ENCODE results near the gene YTHDF1.
"Not testable (repeated sequence)": the region's sequence is repeated elsewhere in the genome, so short reads cannot be mapped to it uniquely, and the experiment has no call there.

The YTHDF1 gene

DNA sequence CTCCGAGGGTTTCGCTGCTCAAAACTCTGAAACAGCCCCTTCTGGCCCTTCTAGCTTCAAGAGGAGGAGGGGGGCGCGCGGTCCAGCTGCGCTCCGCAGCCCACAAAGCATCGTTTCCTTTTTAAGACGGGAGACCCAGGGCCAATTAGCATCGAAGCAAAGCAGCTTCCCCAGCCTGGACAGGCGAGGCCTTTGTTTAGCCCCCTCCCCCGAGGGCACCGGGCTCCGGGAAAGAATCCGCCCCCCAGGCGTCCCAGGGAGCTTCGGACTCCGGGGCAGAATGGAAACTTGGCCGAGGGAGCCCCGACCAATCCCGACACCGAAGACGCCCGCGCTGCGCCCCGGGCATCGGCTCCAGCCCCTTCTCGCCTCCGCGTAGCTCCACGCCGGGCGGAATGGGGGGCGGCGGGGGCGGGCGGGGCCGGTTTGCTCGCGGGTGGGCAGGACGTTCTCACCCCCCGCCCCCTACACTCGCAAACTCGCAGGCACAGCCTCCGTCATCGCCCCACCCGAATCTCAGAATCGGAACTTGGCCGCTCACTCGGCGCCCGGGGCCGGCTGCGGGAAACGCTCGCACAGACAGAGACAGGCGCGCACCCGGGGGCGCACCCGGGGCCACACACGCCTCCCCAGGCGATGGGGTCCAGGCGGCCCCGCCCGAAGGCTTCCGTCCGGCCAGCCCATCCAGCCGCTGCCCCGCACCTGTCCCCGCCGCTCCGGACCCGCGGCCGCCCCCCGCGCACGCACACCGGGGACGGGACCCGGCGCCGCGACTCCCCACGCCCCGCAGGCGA, 37.7 kb upstream of the YTHDF1 start:
- ATAC-seq = no peak
- Mint-ChIP-seq H3K9me3 (no peaks in the 10 kb centered on the region), H3K27ac (no peak overlapping the region), H3K4me3 (peak overlapping the region in 1 of 2 donors; percentile 49), H3K27me3 (peaks cover 65% of the 10 kb centered on the region), H3K4me1 (peaks cover 14% of the 10 kb centered on the region)
- no peak for DNase-seq

DNA sequence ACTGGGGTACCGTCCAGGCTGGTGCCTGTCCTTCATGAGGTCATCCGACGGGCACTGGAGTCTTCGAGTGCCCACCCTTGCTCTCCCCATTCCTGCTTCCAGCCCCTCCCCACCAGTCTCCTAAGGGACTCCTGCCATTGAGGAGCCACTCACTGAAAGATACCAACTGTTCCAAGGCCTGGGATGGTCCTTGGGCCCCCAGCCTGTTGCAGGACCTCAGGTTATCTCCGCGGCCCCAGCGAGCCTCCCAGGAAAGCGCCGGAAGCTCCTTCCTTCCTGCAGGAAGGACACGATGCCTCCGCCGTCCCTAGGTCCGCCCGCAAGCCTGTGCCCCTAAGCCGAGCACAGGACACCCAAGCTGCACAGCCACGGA, 37.1 kb upstream of the YTHDF1 start:
- peaks cover 70% of the 10 kb centered on the region for H3K27me3 Mint-ChIP-seq
- H3K4me3 Mint-ChIP-seq = peak overlapping the region in 1 of 2 donors; percentile 49
- H3K27ac Mint-ChIP-seq = no peak overlapping the region
- ATAC-seq (no peak), DNase-seq (no peak)
- H3K9me3 Mint-ChIP-seq = no peaks in the 10 kb centered on the region
- peaks cover 14% of the 10 kb centered on the region for H3K4me1 Mint-ChIP-seq

- DNase-seq (no peak), ATAC-seq (no peak)
- H3K27me3 Mint-ChIP-seq = peaks cover 75% of the 10 kb centered on the region
- H3K9me3 Mint-ChIP-seq = no peaks in the 10 kb centered on the region
- no peak overlapping the region for H3K27ac Mint-ChIP-seq
- H3K4me3 Mint-ChIP-seq = no peak overlapping the region
- peaks cover 14% of the 10 kb centered on the region for H3K4me1 Mint-ChIP-seq
These were observed 36.4 kb upstream of the YTHDF1 start for GRCh38 chr20:63252284-63252711.

DNA sequence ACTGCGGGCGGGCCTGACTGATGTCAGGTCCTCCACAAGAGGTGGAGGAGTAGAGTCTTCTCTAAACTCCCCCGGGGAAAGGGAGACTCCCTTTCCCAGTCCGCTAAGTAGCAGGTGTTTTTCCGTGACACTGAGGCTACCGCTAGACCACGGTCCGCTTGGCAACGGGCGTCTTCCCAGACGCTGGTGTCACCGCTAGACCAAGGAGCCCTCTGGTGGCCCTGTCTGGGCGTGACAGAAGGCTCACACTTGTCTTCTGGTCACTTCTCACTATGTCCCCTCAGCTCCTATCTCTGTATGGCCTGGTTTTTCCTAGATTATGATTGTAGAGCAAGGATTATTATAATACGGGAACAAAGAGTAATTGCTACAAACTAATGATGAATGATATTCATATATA, 35.4 kb upstream of the YTHDF1 start:
- Mint-ChIP-seq H3K4me1 (peaks cover 14% of the 10 kb centered on the region), H3K27me3 (peaks cover 70% of the 10 kb centered on the region)
- not testable (repeated sequence) for H3K4me3 Mint-ChIP-seq, ATAC-seq, DNase-seq, H3K27ac Mint-ChIP-seq, H3K9me3 Mint-ChIP-seq

DNA sequence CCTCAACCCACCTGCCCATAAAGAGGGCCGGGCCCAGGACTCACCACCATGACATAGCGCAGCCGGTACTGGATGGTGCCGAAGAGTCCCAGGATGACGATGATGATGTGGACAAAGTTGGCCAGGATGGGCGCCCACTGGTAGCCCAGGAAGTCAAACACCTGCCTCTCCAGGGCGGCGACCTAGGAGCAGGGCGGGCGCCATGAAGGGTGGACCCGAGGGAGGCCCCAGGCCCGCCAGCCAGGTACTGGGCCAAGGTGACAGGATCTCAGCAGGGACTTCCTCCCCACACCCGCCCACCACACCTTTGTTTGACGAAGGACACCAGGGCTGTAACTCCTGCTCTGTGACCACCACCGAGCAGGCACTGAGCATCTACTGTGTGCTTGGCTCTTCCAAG, 34.0 kb upstream of the YTHDF1 start:
- DNase-seq (no peak), ATAC-seq (no peak)
- Mint-ChIP-seq H3K27ac (no peak overlapping the region), H3K4me3 (no peak overlapping the region), H3K27me3 (peaks cover 68% of the 10 kb centered on the region), H3K4me1 (peaks cover 8% of the 10 kb centered on the region), H3K9me3 (no peaks in the 10 kb centered on the region)

DNA sequence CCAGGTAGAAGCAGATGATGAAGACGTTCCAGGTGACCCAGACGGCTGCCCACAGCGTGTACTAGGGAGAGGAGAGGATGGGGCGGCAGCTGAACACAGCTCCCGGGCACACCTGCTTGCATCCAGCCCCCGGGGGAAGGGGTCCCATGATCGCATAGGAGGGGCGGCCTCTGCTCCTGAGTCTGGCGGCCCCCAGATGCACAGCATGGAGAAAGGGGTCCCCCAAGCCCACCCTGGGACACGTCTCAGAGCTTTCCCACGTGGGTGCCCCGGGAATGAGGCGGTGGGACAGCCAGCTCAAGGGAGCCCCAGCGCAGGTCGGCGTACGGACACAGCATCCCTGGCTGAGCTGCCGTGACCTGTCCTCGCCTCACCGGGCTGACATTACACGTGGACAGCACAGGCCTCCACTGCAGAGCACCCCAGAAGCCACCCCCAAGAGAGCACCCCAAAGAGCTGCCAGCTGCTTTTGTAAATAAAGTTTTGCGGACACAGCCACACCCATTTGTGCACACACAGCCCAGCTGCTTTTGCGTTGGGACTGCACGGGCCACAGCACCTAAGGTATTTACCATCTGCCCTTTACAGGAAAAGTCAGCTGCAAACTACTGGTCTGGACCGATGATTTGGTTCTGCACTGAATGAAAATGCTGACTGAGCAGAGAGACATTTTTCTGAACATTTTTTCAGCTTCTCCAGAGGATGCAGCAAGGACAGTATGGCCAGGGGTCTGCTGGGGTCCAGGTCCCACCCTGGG, 33.1 kb upstream of the YTHDF1 start:
- no peak overlapping the region for H3K27ac Mint-ChIP-seq
- no peak overlapping the region for H3K4me3 Mint-ChIP-seq
- DNase-seq (no peak), ATAC-seq (no peak)
- peaks cover 63% of the 10 kb centered on the region for H3K27me3 Mint-ChIP-seq
- no peaks in the 10 kb centered on the region for H3K9me3 Mint-ChIP-seq
- peaks cover 4% of the 10 kb centered on the region for H3K4me1 Mint-ChIP-seq

GRCh38 chr20:63247671-63248228, 31.8 kb upstream of the YTHDF1 start:
- ATAC-seq = peak; percentile 16
- Mint-ChIP-seq H3K4me1 (no peaks in the 10 kb centered on the region), H3K27me3 (peaks cover 52% of the 10 kb centered on the region), H3K4me3 (no peak overlapping the region), H3K9me3 (no peaks in the 10 kb centered on the region), H3K27ac (peak overlapping the region in 1 of 2 donors; percentile 12)
- DNase-seq = no peak

- no peaks in the 10 kb centered on the region for H3K9me3 Mint-ChIP-seq
- no peak overlapping the region for H3K4me3 Mint-ChIP-seq
- no peak overlapping the region for H3K27ac Mint-ChIP-seq
- H3K27me3 Mint-ChIP-seq = peaks cover 42% of the 10 kb centered on the region
- ATAC-seq = no peak
- no peaks in the 10 kb centered on the region for H3K4me1 Mint-ChIP-seq
- no peak for DNase-seq
These were observed 30.8 kb upstream of the YTHDF1 start for GRCh38 chr20:63246490-63247288.

DNA sequence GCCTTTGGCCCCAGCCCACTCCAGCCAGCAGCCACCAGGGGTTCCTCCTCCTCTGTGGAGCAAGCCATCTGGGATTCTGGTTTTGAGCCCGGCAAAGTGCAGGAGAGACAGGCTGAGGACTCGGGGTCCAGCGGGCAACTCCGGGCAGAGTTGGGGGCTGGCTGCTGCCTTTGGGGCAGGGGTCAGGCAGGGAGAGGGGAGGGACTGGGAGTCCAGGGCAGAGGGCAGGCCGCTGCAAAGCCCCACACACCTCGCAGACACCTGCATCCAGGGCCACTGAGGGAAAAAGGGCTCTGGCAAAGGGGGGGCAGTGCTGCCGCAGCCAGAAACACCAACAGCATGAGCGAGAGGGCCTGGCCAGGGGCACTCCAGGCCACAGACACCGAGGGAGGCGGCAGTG, 28.5 kb upstream of the YTHDF1 start:
- Mint-ChIP-seq H3K27ac (no peak overlapping the region), H3K9me3 (no peaks in the 10 kb centered on the region), H3K4me1 (no peaks in the 10 kb centered on the region), H3K27me3 (peaks cover 38% of the 10 kb centered on the region), H3K4me3 (no peak overlapping the region)
- DNase-seq = no peak
- ATAC-seq = no peak

- H3K9me3 Mint-ChIP-seq = no peaks in the 10 kb centered on the region
- H3K27me3 Mint-ChIP-seq = peaks cover 31% of the 10 kb centered on the region
- DNase-seq = no peak
- peaks cover 1% of the 10 kb centered on the region for H3K4me1 Mint-ChIP-seq
- H3K27ac Mint-ChIP-seq = no peak overlapping the region
- no peak overlapping the region for H3K4me3 Mint-ChIP-seq
- ATAC-seq = no peak
These were observed 27.8 kb upstream of the YTHDF1 start for GRCh38 chr20:63243604-63244247.

GRCh38 chr20:63242736-63243135, 26.8 kb upstream of the YTHDF1 start:
- peaks cover 9% of the 10 kb centered on the region for H3K4me1 Mint-ChIP-seq
- DNase-seq (no peak), ATAC-seq (no peak)
- H3K4me3 Mint-ChIP-seq = no peak overlapping the region
- no peaks in the 10 kb centered on the region for H3K9me3 Mint-ChIP-seq
- H3K27me3 Mint-ChIP-seq = peaks cover 21% of the 10 kb centered on the region
- H3K27ac Mint-ChIP-seq = no peak overlapping the region

GRCh38 chr20:63241272-63241671, 25.3 kb upstream of the YTHDF1 start:
- Mint-ChIP-seq H3K4me3 (no peak overlapping the region), H3K27me3 (peaks cover 12% of the 10 kb centered on the region), H3K27ac (no peak overlapping the region), H3K4me1 (peaks cover 21% of the 10 kb centered on the region), H3K9me3 (no peaks in the 10 kb centered on the region)
- no peak for DNase-seq
- ATAC-seq = no peak

- H3K9me3 Mint-ChIP-seq = no peaks in the 10 kb centered on the region
- no peaks in the 10 kb centered on the region for H3K27me3 Mint-ChIP-seq
- no peak for DNase-seq
- no peak overlapping the region for H3K27ac Mint-ChIP-seq
- peaks cover 34% of the 10 kb centered on the region for H3K4me1 Mint-ChIP-seq
- H3K4me3 Mint-ChIP-seq = no peak overlapping the region
- no peak for ATAC-seq
These were observed 24.1 kb upstream of the YTHDF1 start for GRCh38 chr20:63240004-63240403.

DNA sequence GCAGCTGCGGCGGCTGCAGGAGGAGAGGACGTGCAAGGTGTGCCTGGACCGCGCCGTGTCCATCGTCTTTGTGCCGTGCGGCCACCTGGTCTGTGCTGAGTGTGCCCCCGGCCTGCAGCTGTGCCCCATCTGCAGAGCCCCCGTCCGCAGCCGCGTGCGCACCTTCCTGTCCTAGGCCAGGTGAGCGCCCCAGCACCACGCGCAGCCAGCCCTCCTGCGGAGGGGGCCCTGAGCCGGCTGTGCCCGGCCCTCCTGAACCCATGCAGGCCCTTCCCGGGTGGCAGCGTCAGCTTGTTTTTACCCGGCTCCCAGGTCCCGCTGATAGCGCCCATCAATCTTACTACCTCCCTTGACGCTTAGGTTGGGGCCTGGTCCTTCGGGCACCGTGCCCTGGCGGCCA, 23.5 kb upstream of the YTHDF1 start:
- no peaks in the 10 kb centered on the region for H3K27me3 Mint-ChIP-seq
- DNase-seq = no peak
- ATAC-seq = no peak
- H3K4me3 Mint-ChIP-seq = no peak overlapping the region
- H3K4me1 Mint-ChIP-seq = peaks cover 40% of the 10 kb centered on the region
- H3K27ac Mint-ChIP-seq = no peak overlapping the region
- H3K9me3 Mint-ChIP-seq = no peaks in the 10 kb centered on the region

DNA sequence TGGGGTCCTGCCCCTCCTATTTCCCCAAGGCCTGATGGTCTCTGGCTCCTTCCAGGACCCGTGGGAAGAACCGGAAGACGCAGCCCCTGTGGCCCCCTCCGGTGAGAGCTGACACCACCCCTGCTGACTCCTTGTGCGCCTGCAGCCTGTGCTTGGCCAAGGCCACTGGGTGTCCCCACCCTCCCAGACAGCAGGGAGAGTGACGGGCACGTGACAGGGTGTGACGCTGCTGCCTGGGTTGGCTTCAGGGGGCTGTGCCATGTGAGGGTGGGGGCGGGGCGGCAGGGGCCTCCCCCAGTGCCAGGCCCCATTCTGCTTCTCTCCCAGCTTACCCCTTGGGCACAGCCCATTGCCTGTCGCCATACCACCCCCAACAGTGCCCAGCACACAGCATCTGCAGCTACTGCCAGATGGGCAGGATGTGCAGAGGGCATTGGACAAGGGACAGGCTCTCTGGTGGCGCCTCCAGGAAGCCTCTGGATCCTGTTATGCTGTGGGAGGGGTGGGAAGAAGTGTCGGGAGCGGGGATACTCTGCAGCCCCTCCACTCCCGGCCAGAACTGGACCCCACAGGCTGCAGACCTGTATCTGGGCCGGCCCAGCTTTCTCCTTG, 22.7 kb upstream of the YTHDF1 start:
- H3K27me3 Mint-ChIP-seq = peaks cover 2% of the 10 kb centered on the region
- H3K4me1 Mint-ChIP-seq = peaks cover 41% of the 10 kb centered on the region
- H3K9me3 Mint-ChIP-seq = no peaks in the 10 kb centered on the region
- H3K4me3 Mint-ChIP-seq = peak overlapping the region in 1 of 2 donors; percentile 37
- DNase-seq (peak in 1 of 2 donors; percentile 31), ATAC-seq (peak; percentile 55)
- no peak overlapping the region for H3K27ac Mint-ChIP-seq

Data from stimulated activated naive CD8-positive, alpha-beta T cell treated with anti-CD3 and anti-CD28 coated beads, Interleukin-15, amount 100 ng/mL, for 72 hours (primary cell).